ENCODE measurements around the gene USP28.
A peak's percentile ranks its signal among the peaks of the same experiment; 100 is the strongest.

The USP28 gene

GRCh38 chr11:113876798-113877669, 1.7 kb upstream of the USP28 start:
- no peak for DNase-seq

GRCh38 chr11:113876074-113876797, 864 bp upstream of the USP28 start:
- DNase-seq: no peak

- peak in 3 of 4 experiments; percentile 2 to 14 (median 6) for DNase-seq
Observed at GRCh38 chr11:113874581-113875233, 665 bp downstream of the USP28 start.

GRCh38 chr11:113874096-113874495, 1.3 kb downstream of the USP28 start:
- no peak for DNase-seq

GRCh38 chr11:113873236-113873626, 2.1 kb downstream of the USP28 start:
- no peak for DNase-seq

GRCh38 chr11:113871336-113871735, 4.0 kb downstream of the USP28 start:
- DNase-seq: no peak

- DNase-seq: no peak
Observed at GRCh38 chr11:113867843-113868503, 7.4 kb downstream of the USP28 start.

- no peak for DNase-seq
Observed at GRCh38 chr11:113865873-113866272, 9.5 kb downstream of the USP28 start.

- DNase-seq: no peak
Observed at GRCh38 chr11:113864410-113864809, 11.0 kb downstream of the USP28 start.

- DNase-seq: no peak
Observed at GRCh38 chr11:113862435-113862834, 12.9 kb downstream of the USP28 start.

GRCh38 chr11:113859665-113860064, 15.7 kb downstream of the USP28 start:
- no peak for DNase-seq

GRCh38 chr11:113856966-113857759, 18.2 kb downstream of the USP28 start:
- DNase-seq: no peak

- DNase-seq: no peak
Observed at GRCh38 chr11:113855803-113856202, 19.6 kb downstream of the USP28 start.

GRCh38 chr11:113850188-113850587, 25.2 kb downstream of the USP28 start:
- no peak for DNase-seq

- no peak for DNase-seq
Observed at GRCh38 chr11:113849713-113850112, 25.7 kb downstream of the USP28 start.

- no peak for DNase-seq
Observed at GRCh38 chr11:113847580-113847979, 27.8 kb downstream of the USP28 start.

GRCh38 chr11:113847111-113847510, 28.3 kb downstream of the USP28 start:
- no peak for DNase-seq

GRCh38 chr11:113841691-113842090, 33.7 kb downstream of the USP28 start:
- no peak for DNase-seq

GRCh38 chr11:113840932-113841664, 34.3 kb downstream of the USP28 start:
- no peak for DNase-seq

- no peak for DNase-seq
Observed at GRCh38 chr11:113839842-113840241, 35.5 kb downstream of the USP28 start.

GRCh38 chr11:113838005-113838404, 37.4 kb downstream of the USP28 start:
- DNase-seq: no peak

Measured in suppressor macrophage (primary cell).